ENCODE results near the gene GSTP1. TPM values are rescaled to one million over a fixed set of nuclear protein-coding genes. Genes with fewer than 3 reads are reported as not detected.

The GSTP1 gene
- total RNA-seq, 2 experiments from 2014 or later: 1,139 to 1,604 TPM

DNA sequence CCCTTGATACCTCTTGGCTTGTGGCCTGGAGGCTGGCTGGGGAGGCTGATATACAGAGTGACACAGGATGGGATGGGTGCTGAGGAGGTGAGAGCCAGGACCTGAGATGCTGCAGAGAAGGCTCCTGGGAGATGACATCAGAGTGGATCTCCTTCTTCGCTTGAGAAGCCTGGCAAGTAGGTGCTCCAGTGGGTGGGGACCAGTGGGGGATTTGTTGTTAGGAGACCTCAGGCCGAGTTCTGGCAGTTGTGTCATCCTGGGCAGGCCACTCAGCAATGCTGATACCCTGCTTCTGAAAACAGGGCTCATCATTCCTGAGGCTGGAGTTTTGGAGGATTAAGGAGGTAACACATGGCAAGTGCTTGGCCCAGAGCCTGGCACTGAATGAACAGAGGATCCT lies 21.2 kb downstream of the GSTP1 start:
- Histone ChIP-seq H3K4me3 (ENCODE audit: low read depth, low read length, poor library complexity, severe bottlenecking) (no peak overlapping the region), H3K79me2 (ENCODE audit: insufficient read depth, low read depth, low read length) (peaks cover 17% of the 10 kb centered on the region), H2AFZ (ENCODE audit: low read length) (no peak overlapping the region), H3K36me3 (ENCODE audit: insufficient read depth, low read length) (peaks cover 19% of the 10 kb centered on the region), H4K20me1 (ENCODE audit: insufficient read depth, low read length) (no peaks in the 10 kb centered on the region; the same call in 1 of the 2 replicates), H3K4me1 (ENCODE audit: insufficient read depth, low read length, poor library complexity, severe bottlenecking) (peaks cover 42% of the 10 kb centered on the region), H3K27ac (ENCODE audit: low read depth, low read length, poor library complexity, severe bottlenecking) (no peak overlapping the region), H3K9me2 (ENCODE audit: insufficient read depth, low read length) (no peaks in the 10 kb centered on the region), H3K4me2 (ENCODE audit: low read length) (no peak overlapping the region), H3K9me3 (ENCODE audit: low read length) (peaks cover 8% of the 10 kb centered on the region; the same call in 1 of the 2 replicates)
- ChIA-PET CTCF (ENCODE audit: unreplicated experiment) (no interaction called here), POLR2A (no interaction called here)
- intact Hi-C loops (cut with micrococcal nuclease; ENCODE audit: unreplicated experiment): no loop called here
- TF ChIP-seq CTCF (conservative IDR thresholded peaks at IDR 0.05; ENCODE audit: low read length) (no peak), EZH2phosphoT487 (IDR thresholded peaks at IDR 0.05; ENCODE audit: borderline replicate concordance, low read depth, low read length) (no peak)
- DNase-seq (ENCODE audit: low spot score): no peak
- BruUV-seq (replicated peaks): no TSS peak

- DNase-seq (ENCODE audit: low spot score): no peak
- no peaks in the 10 kb centered on the region for H3K9me2 ChIP-seq (ENCODE audit: insufficient read depth, low read length)
- H3K4me2 ChIP-seq (ENCODE audit: low read length): peak overlapping the region; percentile 99
- peaks cover 8% of the 10 kb centered on the region; the same call in 1 of the 2 replicates for H3K9me3 ChIP-seq (ENCODE audit: low read length)
- no peak overlapping the region for H3K27ac ChIP-seq (ENCODE audit: low read depth, low read length, poor library complexity, severe bottlenecking)
- H4K20me1 ChIP-seq (ENCODE audit: insufficient read depth, low read length): no peaks in the 10 kb centered on the region; the same call in 1 of the 2 replicates
- peaks cover 24% of the 10 kb centered on the region for H3K36me3 ChIP-seq (ENCODE audit: insufficient read depth, low read length)
- H3K4me1 ChIP-seq (ENCODE audit: insufficient read depth, low read length, poor library complexity, severe bottlenecking): peaks cover 36% of the 10 kb centered on the region
- CTCF ChIA-PET (ENCODE audit: unreplicated experiment): no interaction called here
- H3K79me2 ChIP-seq (ENCODE audit: insufficient read depth, low read depth, low read length): peaks cover 17% of the 10 kb centered on the region
- H3K4me3 ChIP-seq (ENCODE audit: low read depth, low read length, poor library complexity, severe bottlenecking): no peak overlapping the region
- no TSS peak for BruUV-seq (replicated peaks)
- POLR2A ChIA-PET: no interaction called here
- TF ChIP-seq EZH2phosphoT487 (IDR thresholded peaks at IDR 0.05; ENCODE audit: borderline replicate concordance, low read depth, low read length) (no peak), CTCF (conservative IDR thresholded peaks at IDR 0.05; ENCODE audit: low read length) (no peak)
- no peak overlapping the region for H2AFZ ChIP-seq (ENCODE audit: low read length)
- intact Hi-C loops (cut with micrococcal nuclease; ENCODE audit: unreplicated experiment): loop anchor here (1.0 to 2.0 kb wide), 2 partner anchors 17 to 23 kb away; partner anchors contain the start of gene GSTP1
Measured at GRCh38 chr11:67605231-67606011, 21.8 kb downstream of the GSTP1 start.

GRCh38 chr11:67606093-67606491 lies 22.5 kb downstream of the GSTP1 start:
- peak overlapping the region; percentile 99 for H3K4me2 ChIP-seq (ENCODE audit: low read length)
- DNase-seq (ENCODE audit: low spot score): no peak
- peaks cover 8% of the 10 kb centered on the region; the same call in 1 of the 2 replicates for H3K9me3 ChIP-seq (ENCODE audit: low read length)
- H4K20me1 ChIP-seq (ENCODE audit: insufficient read depth, low read length): no peaks in the 10 kb centered on the region; the same call in 1 of the 2 replicates
- H3K9me2 ChIP-seq (ENCODE audit: insufficient read depth, low read length): no peaks in the 10 kb centered on the region
- H2AFZ ChIP-seq (ENCODE audit: low read length): peak overlapping the region; percentile 61; the same call in 1 of the 2 replicates
- H3K4me3 ChIP-seq (ENCODE audit: low read depth, low read length, poor library complexity, severe bottlenecking): peak overlapping the region; percentile 98
- H3K79me2 ChIP-seq (ENCODE audit: insufficient read depth, low read depth, low read length): peaks cover 17% of the 10 kb centered on the region
- intact Hi-C loops (cut with micrococcal nuclease; ENCODE audit: unreplicated experiment): loop anchor here (1.0 to 2.0 kb wide), 2 partner anchors 18 to 23 kb away; partner anchors contain the start of gene GSTP1
- ChIA-PET CTCF (ENCODE audit: unreplicated experiment) (no interaction called here), POLR2A (no interaction called here)
- no TSS peak for BruUV-seq (replicated peaks)
- H3K4me1 ChIP-seq (ENCODE audit: insufficient read depth, low read length, poor library complexity, severe bottlenecking): peaks cover 29% of the 10 kb centered on the region
- no peak for TF ChIP-seq EZH2phosphoT487 (IDR thresholded peaks at IDR 0.05; ENCODE audit: borderline replicate concordance, low read depth, low read length)
- no peak for TF ChIP-seq CTCF (conservative IDR thresholded peaks at IDR 0.05; ENCODE audit: low read length)
- H3K36me3 ChIP-seq (ENCODE audit: insufficient read depth, low read length): peaks cover 31% of the 10 kb centered on the region
- no peak overlapping the region for H3K27ac ChIP-seq (ENCODE audit: low read depth, low read length, poor library complexity, severe bottlenecking)

Data from OCI-LY7 (cell line).